Thyroid gland (tissue), 4 donors: ENCODE measurements around the gene UBA1.

Experiments
- POLR2A ChIP-seq, 2 donors: fragments of 450-650 bp; IDR thresholded peaks; one replicate each; pipeline ENCODE4 v1.6.1; 2017; ENCODE audit warnings: antibody characterized with exemption in 2 of 2, mild to moderate bottlenecking in 2 of 2, moderate library complexity in 1 of 2
- TF ChIP-seq, protein P1 (sequence below), 6 experiments: fragments of 200-600 bp in 3 of 6; fragments of 450-650 bp in 3 of 6; sonication (generic) in 3 of 6; IDR thresholded peaks; one replicate each; pipeline ENCODE4 v1.5.1; 2016 to 2019; ENCODE audit warnings: antibody characterized with exemption in 6 of 6, mild to moderate bottlenecking in 2 of 6, inconsistent platforms in 1 of 6, moderate library complexity in 1 of 6

DNA sequence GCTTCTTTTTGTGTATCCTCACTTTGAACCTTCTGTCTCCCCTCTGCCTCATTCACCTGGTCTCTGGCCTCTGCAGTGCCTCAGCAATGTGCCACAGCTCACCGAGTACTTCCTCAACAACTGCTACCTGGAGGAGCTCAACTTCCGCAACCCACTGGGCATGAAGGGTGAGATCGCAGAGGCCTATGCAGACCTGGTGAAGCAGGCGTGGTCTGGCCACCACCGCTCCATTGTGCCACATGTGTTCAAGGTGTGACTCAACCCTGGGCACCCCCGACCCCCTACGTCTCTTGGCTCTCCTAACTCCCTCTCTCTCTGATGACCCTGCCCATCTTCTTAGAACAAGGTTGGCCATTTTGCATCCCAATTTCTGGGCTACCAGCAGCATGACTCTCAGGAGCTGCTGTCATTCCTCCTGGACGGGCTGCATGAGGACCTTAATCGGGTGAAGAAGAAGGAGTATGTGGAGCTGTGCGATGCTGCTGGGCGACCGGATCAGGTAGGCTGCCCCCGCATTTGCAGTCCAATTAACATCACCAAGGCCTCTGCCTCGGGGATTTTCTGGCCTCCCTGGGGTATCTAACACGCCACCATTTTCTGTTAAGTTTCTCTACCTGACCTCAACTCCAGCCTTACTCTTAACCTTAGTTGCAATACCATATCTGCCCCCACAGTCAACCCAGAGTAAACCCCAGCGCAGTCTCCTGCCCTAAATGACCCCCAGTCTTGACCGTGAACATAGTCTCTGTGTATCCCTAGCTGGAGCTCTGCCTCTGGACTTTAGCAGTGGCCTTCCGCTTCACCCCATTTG is 47.8 kb downstream of the UBA1 start:
- TF ChIP-seq, protein P1, sequence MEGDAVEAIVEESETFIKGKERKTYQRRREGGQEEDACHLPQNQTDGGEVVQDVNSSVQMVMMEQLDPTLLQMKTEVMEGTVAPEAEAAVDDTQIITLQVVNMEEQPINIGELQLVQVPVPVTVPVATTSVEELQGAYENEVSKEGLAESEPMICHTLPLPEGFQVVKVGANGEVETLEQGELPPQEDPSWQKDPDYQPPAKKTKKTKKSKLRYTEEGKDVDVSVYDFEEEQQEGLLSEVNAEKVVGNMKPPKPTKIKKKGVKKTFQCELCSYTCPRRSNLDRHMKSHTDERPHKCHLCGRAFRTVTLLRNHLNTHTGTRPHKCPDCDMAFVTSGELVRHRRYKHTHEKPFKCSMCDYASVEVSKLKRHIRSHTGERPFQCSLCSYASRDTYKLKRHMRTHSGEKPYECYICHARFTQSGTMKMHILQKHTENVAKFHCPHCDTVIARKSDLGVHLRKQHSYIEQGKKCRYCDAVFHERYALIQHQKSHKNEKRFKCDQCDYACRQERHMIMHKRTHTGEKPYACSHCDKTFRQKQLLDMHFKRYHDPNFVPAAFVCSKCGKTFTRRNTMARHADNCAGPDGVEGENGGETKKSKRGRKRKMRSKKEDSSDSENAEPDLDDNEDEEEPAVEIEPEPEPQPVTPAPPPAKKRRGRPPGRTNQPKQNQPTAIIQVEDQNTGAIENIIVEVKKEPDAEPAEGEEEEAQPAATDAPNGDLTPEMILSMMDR (IDR thresholded peaks at IDR 0.05) = no peak
- TF ChIP-seq POLR2A (IDR thresholded peaks at IDR 0.05) = no peak
